HS-27A (cell line): Measurements from ENCODE around the gene MYO15B.

ENCODE experiments used
- DNase-seq: peaks from one replicate; pipeline ENCODE4 v3.0.0-alpha.2; 2012; ENCODE audit warnings: low read depth, missing footprints

The MYO15B gene

DNA sequence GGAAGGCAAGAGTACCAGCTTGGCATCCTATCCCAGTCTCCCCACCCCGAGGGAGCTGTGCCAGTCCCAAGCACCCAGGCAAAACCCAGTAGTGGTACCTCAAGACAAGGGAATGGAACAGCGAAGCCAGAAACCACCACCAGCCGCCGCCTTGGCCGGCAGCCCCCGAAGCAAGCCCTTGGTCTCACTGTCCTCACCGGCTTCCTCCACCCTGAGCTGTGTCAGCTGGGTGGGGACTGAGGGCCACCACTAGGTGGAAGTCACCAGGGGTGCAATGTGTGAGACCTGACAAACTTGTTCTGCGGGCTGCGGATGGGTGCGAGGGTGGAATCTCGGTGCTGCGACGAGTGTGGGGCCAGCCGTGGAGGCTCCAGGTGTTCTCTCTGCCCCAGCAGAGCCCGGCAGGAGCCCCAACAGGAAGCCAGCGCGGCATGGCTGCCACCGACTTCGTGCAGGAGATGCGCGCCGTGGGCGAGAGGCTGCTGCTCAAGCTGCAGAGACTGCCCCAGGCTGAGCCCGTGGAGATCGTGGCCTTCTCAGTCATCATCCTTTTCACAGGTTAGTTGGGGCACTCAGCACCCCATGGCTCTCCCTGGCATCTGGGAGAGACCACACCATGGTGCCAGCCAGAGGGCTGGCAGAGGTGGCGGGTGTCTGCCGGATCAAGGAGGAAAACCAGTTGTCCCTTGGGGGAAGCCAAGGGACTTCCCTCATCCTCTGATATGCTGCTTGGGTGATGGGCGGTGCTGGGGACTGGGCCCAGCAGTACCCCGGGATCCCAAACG is 52.4 kb downstream of the MYO15B start:
- no peak for DNase-seq

GRCh38 chr17:75640556-75641119 is 53.0 kb downstream of the MYO15B start:
- no peak for DNase-seq

DNA sequence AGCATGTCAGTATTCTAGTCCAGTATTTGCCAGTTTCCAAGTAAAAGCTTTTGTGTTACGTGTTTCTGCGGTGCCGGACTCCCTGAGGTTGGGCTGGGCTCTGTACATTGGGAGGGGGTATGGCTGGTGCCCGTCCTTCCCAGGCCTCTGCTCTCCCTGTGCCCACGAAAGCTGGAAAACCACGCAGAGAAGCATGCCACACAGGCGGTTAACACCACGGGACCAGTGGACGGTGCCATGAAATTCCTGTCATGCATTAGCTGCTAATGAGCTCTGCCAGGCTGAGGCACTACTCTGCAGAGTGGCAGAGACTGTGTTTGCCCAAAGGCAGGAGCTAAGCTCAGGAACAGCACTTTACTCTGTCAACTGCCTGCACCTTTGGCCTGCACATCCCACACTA is 53.7 kb downstream of the MYO15B start:
- no peak for DNase-seq

GRCh38 chr17:75642182-75642783 is 54.7 kb downstream of the MYO15B start:
- DNase-seq: no peak

- DNase-seq: no peak
These were observed 55.4 kb downstream of the MYO15B start for GRCh38 chr17:75642784-75643642.

GRCh38 chr17:75643643-75644017 is 56.0 kb downstream of the MYO15B start:
- DNase-seq: no peak

DNA sequence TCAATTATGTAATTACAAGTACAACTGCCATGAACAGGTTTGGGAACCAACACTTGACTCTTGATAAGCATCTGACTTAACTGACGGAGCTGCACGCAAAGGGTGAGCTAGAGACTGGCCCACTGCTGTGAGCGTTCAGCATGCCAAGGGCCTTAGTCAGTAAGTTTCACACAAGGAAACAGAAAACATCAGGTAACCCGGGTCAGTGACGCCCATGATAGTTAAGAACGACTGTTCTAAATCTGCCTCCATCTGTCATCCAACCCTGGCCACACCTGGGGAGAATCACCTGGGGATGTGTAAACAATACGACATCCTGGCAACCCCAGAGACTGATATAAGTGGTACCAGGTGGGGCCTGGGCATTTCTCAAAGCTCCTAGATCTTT is 57.9 kb downstream of the MYO15B start:
- DNase-seq: no peak

DNA sequence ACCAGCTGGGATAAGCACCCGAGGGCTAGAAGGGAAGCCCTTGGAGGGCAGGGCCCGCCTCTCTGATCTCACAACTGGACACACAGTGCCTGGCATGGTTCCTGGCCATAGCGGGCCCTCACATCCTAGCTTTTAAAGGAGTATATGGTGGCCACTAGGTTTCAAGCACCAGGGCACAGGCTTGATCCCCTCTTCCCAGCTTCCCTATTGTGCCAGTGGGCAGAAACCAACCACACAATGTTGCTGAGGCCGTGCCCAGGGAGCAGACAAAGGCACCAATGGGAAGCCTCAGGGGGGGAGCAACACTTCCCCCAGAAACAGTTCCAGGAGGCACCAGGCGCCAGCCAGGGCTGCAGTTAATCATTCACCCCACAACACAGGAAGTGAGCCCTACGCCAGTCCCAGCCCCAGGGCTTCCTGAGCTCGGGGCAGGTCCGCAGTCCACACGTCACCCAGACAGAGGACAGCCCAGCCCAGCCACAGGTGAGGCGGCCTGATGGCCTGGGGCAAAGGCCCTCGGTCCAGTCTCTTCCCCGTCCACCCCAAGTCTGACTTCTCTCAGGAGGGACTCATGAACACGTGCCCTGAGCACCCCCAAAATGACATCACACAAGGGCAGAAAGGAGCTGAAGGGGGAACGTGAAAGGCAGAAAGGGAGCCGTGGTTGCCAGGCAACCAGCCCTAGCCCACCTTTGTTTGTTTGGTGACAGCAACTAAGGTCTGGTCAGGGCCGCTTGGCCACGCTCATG is 58.5 kb downstream of the MYO15B start:
- no peak for DNase-seq

DNA sequence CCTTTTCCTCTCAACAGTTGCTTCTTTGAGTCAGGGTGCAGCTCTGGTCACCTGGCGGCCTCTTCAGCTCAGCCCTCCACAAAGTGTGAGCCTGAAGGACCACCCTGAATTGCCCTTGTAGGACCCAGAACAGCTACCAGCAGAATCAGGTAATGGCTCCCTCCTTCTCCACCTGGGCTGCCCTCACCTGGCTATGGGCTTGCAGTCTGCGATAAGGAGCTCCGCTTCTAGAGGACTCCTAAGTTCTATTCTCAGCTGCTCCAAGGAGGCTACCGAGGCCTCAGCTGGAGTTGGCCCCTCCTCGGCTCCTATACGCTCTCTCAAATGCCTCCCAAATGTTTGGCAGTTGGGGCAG is 59.0 kb downstream of the MYO15B start:
- no peak for DNase-seq

DNA sequence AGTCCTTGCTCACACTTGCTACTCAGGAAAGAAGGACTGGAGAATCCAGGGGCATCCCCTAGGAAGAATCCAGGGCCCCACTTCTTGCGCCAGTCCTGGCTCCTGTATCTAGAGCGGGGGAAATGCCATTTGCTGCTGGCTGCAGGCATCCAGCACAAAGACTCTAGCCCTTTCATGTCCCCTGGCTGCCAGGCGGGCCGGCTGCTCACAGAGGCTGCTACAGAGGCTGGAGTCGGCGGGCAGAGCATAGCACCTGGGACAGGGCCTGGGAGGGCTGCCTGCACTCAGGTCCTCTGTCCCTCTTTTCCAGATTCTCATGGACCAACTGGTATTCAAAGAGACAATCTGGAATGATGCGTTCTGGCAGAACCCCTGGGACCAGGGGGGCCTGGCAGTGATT is 59.5 kb downstream of the MYO15B start:
- DNase-seq: no peak

- DNase-seq: no peak
These were observed 60.3 kb downstream of the MYO15B start for GRCh38 chr17:75647921-75648320.

GRCh38 chr17:75649687-75650086 is 62.1 kb downstream of the MYO15B start:
- DNase-seq: no peak

- DNase-seq: no peak
These were observed 63.3 kb downstream of the MYO15B start for GRCh38 chr17:75650874-75651273.

GRCh38 chr17:75652341-75652740 is 64.7 kb downstream of the MYO15B start:
- no peak for DNase-seq

DNA sequence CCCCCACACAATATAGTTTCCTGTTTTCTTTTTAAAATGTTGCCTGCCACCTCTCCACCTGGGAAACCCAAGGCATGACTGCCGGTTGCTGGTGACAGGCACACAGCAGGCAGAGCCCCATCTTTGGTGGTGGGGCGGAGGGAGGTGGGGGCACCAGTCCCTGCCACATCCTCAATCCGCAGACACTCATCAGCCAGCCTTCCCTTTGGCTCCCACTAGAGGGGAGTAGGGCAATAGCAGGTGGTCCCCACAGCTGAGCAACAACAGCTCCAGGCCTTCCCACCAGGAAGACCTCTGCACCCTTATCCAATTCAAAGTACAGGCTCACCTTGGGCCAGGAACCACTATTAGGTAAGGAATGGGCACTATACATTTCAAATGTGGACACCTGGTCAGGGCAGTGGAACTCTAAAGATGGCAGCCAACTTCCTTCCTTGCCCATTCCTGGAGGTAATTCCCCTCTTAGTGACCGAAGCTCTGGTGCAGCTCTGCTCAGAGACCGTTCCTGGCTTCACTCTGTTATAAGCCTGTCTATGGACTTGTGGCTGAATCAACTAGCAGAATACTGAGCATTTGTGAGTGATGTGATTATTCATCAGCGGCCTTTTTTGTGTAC is 65.4 kb downstream of the MYO15B start:
- no peak for DNase-seq

DNA sequence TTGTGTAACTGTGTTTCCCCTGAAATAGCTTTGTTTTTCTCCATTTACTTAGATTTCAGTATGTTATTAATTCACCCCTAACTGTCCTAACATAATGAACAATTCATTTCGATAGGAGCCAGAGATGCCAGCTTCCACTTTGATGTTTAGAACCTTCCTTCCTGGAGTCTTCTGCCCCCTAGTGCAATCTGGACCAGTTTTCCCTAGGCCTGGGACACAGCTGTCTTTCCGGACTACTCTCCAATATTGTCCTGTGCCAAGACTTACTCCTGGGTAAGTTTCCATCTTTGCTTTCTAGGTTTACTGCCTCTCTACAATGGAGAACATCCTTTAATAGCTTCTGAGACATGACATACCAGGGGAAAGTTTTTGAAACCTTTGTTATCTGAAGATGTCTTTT is 66.6 kb downstream of the MYO15B start:
- no peak for DNase-seq

DNA sequence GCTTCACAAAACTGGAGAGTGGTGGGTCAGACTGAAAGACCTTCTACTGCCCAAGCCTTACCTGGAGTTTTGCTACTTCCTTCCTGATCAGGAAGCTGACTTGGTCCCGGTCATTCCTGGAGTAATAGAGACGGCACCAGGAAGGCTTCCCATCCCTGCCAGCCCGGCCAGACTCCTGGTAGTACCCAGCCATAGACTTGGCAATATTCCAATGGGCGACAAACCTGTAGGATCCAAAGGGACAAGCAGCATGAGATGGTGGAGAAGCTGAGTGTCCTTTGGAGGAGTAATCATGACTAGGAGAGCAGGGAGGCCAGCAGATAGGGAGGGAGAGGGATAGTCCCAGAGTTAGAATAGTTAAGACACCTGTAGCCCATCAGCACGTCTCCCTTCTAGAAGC is 70.6 kb downstream of the MYO15B start:
- no peak for DNase-seq

DNA sequence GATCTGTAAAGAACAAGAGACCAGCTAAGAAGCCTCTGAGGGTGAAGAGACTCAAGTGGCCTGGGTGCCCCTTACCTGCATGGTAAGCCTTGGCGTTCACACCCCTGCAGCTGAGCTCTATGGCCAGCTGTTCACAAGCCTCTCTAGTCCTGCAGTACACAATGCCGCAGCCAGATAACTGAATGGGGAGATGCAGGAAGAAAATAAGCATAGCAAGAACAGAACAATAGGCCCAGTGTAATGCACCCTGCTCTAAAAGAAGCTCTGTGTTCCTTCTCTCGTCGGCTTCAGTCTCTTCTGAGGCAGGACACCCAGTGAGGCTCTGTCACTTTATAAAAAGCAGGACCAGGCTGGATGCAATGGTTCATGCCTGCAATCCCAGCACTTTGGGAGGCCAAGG is 73.9 kb downstream of the MYO15B start:
- DNase-seq: no peak

DNA sequence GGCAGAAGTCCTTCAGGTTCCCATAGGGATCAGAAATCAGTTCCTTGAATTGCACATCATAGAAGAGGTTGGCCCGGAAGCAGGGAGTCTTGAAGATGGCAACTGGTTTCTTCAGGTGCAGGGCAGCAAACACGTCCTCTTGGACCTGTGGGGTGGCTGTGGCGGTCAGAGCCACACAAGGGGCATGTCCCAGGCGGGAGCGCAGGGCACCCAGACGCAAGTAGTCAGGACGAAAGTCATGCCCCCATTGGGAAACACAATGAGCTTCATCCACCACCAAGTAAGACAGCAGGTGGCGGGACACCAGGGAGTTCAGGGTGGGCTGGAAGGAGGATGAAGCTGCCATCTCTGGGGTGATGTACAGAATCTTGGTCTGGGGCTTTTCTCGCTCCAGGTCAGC is 74.9 kb downstream of the MYO15B start:
- no peak for DNase-seq

DNA sequence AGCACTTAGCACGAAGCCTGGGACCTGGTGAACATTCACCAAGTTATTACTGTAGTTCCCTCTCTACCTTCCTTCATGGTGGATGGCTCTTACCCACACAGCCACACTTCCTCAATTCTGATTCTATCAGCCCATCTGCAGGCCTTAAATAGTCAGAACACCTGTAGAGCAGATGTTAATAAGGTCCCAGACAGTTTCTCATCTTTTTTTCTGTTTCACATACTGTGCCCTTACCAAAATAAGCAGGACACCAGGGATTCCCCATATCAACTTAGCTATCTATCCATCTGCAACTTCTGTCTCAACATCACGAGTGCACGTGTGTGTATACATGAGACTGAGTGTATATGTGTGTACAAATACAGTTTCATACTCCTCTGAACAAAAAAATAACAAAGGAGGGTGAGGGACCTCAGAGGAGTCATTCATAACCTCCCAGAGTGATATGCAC is 76.5 kb downstream of the MYO15B start:
- no peak for DNase-seq

GRCh38 chr17:75665981-75666380 is 78.4 kb downstream of the MYO15B start:
- DNase-seq: no peak
